Activated CD8-positive, alpha-beta memory T cell treated with anti-CD3 and anti-CD28 coated beads for 1 hour (primary cell): ENCODE data around the gene NUP210L.
"Not testable (repeated sequence)": the region's sequence is repeated elsewhere in the genome, so short reads cannot be mapped to it uniquely, and the experiment has no call there.

ENCODE experiments used
- DNase-seq, 2 donors: peaks; one replicate each; pipeline ENCODE4 v3.0.0-alpha.2; 2020; ENCODE audit warnings: low read depth in 1 of 2; ENCODE audit errors: extremely low read depth in 1 of 2

Gene NUP210L

GRCh38 chr1:154100141-154100540, 54.7 kb downstream of the NUP210L start:
- not testable (repeated sequence) for DNase-seq

GRCh38 chr1:154097873-154098272, 57.0 kb downstream of the NUP210L start:
- DNase-seq, result no peak

GRCh38 chr1:154095456-154096060, 59.3 kb downstream of the NUP210L start:
- DNase-seq, result no peak

- DNase-seq, result no peak
These were observed 60.5 kb downstream of the NUP210L start for GRCh38 chr1:154094411-154094810.

GRCh38 chr1:154093699-154094098, 61.2 kb downstream of the NUP210L start:
- DNase-seq, result no peak

- no peak for DNase-seq
These were observed 63.2 kb downstream of the NUP210L start for GRCh38 chr1:154091706-154092105.

- DNase-seq, result no peak
These were observed 67.3 kb downstream of the NUP210L start for GRCh38 chr1:154087574-154087973.

- DNase-seq, result not testable (repeated sequence)
These were observed 71.8 kb downstream of the NUP210L start for GRCh38 chr1:154083057-154083456.

GRCh38 chr1:154081386-154082126, 73.3 kb downstream of the NUP210L start:
- no peak for DNase-seq

- DNase-seq, result no peak
These were observed 78.5 kb downstream of the NUP210L start for GRCh38 chr1:154076413-154076812.

GRCh38 chr1:154075746-154076145, 79.1 kb downstream of the NUP210L start:
- no peak for DNase-seq

GRCh38 chr1:154062309-154062708, 92.6 kb downstream of the NUP210L start:
- no peak for DNase-seq

- DNase-seq, result not testable (repeated sequence)
These were observed 107.4 kb downstream of the NUP210L start for GRCh38 chr1:154047436-154047835.

- DNase-seq, result not testable (repeated sequence)
These were observed 121.2 kb downstream of the NUP210L start for GRCh38 chr1:154033697-154034096.

- no peak for DNase-seq
These were observed 134.9 kb downstream of the NUP210L start for GRCh38 chr1:154019940-154020339.

- DNase-seq, result no peak
These were observed 135.6 kb downstream of the NUP210L start for GRCh38 chr1:154019269-154019668.

GRCh38 chr1:154014154-154014907, 140.5 kb downstream of the NUP210L start:
- DNase-seq, result no peak

- not testable (repeated sequence) for DNase-seq
These were observed 142.3 kb downstream of the NUP210L start for GRCh38 chr1:154012543-154012942.

- DNase-seq, result no peak
These were observed 142.7 kb downstream of the NUP210L start for GRCh38 chr1:154012129-154012528.

GRCh38 chr1:154006136-154006535, 148.7 kb downstream of the NUP210L start:
- no peak for DNase-seq

GRCh38 chr1:154000420-154000819, 154.5 kb downstream of the NUP210L start:
- DNase-seq, result no peak

GRCh38 chr1:153996882-153997281, 158.0 kb downstream of the NUP210L start:
- DNase-seq, result not testable (repeated sequence)
